HG02678 (cell line): ENCODE results near the gene GPX5.
"Not testable (repeated sequence)": the region's sequence is repeated elsewhere in the genome, so short reads cannot be mapped to it uniquely, and the experiment has no call there.

ENCODE experiments used
- ATAC-seq: cut with Tn5 transposase; IDR thresholded peaks from one replicate; pipeline ENCODE4 v1.9.1; 2021; ENCODE audit warnings: mild to moderate bottlenecking, moderate library complexity; ENCODE audit not compliant: unreplicated experiment

Gene GPX5

GRCh38 chr6:28512387-28512786 lies 13.3 kb upstream of the GPX5 start:
- not testable (repeated sequence) for ATAC-seq

GRCh38 chr6:28515676-28516075 lies 10.0 kb upstream of the GPX5 start, which contains the start of gene GPX6:
Gene GPX6 (minus strand): TSS chr6:28515793. CDS start chr6:28515743, 50 bp downstream.
- no peak for ATAC-seq

- ATAC-seq: no peak
Observed at GRCh38 chr6:28517964-28518363, 7.7 kb upstream of the GPX5 start.

- ATAC-seq: no peak
Observed at GRCh38 chr6:28522594-28523240, 3.0 kb upstream of the GPX5 start.

GRCh38 chr6:28523241-28523622 lies 2.4 kb upstream of the GPX5 start:
- no peak for ATAC-seq

- no peak for ATAC-seq
Observed at GRCh38 chr6:28530777-28531176, 5.1 kb downstream of the GPX5 start.

- no peak for ATAC-seq
Observed at GRCh38 chr6:28531479-28532128, 5.9 kb downstream of the GPX5 start.

- no peak for ATAC-seq
Observed at GRCh38 chr6:28534306-28534705, 8.6 kb downstream of the GPX5 start.

GRCh38 chr6:28534875-28535274 lies 9.2 kb downstream of the GPX5 start:
- no peak for ATAC-seq

GRCh38 chr6:28537065-28537464 lies 11.4 kb downstream of the GPX5 start:
- ATAC-seq: no peak

- no peak for ATAC-seq
Observed at GRCh38 chr6:28537509-28538140, 11.9 kb downstream of the GPX5 start.

GRCh38 chr6:28541996-28542395 lies 16.3 kb downstream of the GPX5 start:
- no peak for ATAC-seq

GRCh38 chr6:28542440-28543296 lies 17.0 kb downstream of the GPX5 start:
- no peak for ATAC-seq

- ATAC-seq: no peak
Observed at GRCh38 chr6:28543651-28544610, 18.2 kb downstream of the GPX5 start.

GRCh38 chr6:28545955-28546354 lies 20.3 kb downstream of the GPX5 start:
- no peak for ATAC-seq

- ATAC-seq: not testable (repeated sequence)
Observed at GRCh38 chr6:28547003-28547402, 21.3 kb downstream of the GPX5 start.

GRCh38 chr6:28551891-28552666 lies 26.4 kb downstream of the GPX5 start:
- ATAC-seq: no peak

GRCh38 chr6:28553384-28553985 lies 27.8 kb downstream of the GPX5 start:
- ATAC-seq: no peak
